GM12875 (cell line): Measurements from ENCODE around the gene COL5A3.

Experiments
- H3K4me3 ChIP-seq: one replicate; pipeline ENCODE4 v1.5.1; 2011; ENCODE audit warnings: low read depth, low read length, control low read depth
- CTCF ChIP-seq: IDR thresholded peaks from 2 replicates; pipeline ENCODE4 v1.5.1; 2011; ENCODE audit warnings: low read depth, mild to moderate bottlenecking, control low read depth, inconsistent platforms, low read length, moderate library complexity, borderline replicate concordance; ENCODE audit not compliant: insufficient read depth

COL5A3 gene

GRCh38 chr19:9972103-9972502, 38.2 kb downstream of the COL5A3 start:
- no peak overlapping the region for H3K4me3 ChIP-seq
- no peak for TF ChIP-seq CTCF

GRCh38 chr19:9971166-9971897, 39.0 kb downstream of the COL5A3 start:
- TF ChIP-seq CTCF: no peak
- no peak overlapping the region for H3K4me3 ChIP-seq

- no peak for TF ChIP-seq CTCF
- no peak overlapping the region for H3K4me3 ChIP-seq
These were observed 39.8 kb downstream of the COL5A3 start for GRCh38 chr19:9970481-9970880.

GRCh38 chr19:9969688-9969975, 40.7 kb downstream of the COL5A3 start:
- no peak for TF ChIP-seq CTCF
- no peak overlapping the region for H3K4me3 ChIP-seq

- H3K4me3 ChIP-seq: no peak overlapping the region
These were observed 41.2 kb downstream of the COL5A3 start for GRCh38 chr19:9968820-9969687.

GRCh38 chr19:9967326-9967725, 43.0 kb downstream of the COL5A3 start:
- H3K4me3 ChIP-seq: no peak overlapping the region
- TF ChIP-seq CTCF: no peak

More at GRCh38 chr19:9968820-9969687, 41.2 kb downstream of the COL5A3 start:
- no peak for TF ChIP-seq CTCF

GRCh38 chr19:9966448-9966847, 43.9 kb downstream of the COL5A3 start:
- H3K4me3 ChIP-seq: no peak overlapping the region
- no peak for TF ChIP-seq CTCF
